Astrocyte of the spinal cord (primary cell): ENCODE data around the gene ATR.

Experiments used
- DNase-seq: peaks from one replicate; pipeline ENCODE4 v3.0.0; 2011; ENCODE audit warnings: low read depth, low spot score
- H3K4me3 ChIP-seq: 2 replicates; pipeline ENCODE4 v1.5.1; 2011; ENCODE audit warnings: low read depth, mild to moderate bottlenecking, low read length, moderate library complexity
- CTCF ChIP-seq: IDR thresholded peaks from 2 replicates; pipeline ENCODE4 v1.5.1; 2012; ENCODE audit warnings: low read depth, mild to moderate bottlenecking, low read length, inconsistent platforms
- in situ Hi-C: cut with HindIII; loops from 2 replicates; pipeline ENCODE4 v1.10.0; 2017; ENCODE audit warnings: low sequenced_read_pairs

The ATR gene

GRCh38 chr3:142436951-142437585 is 141.5 kb downstream of the ATR start:
- no peak overlapping the region for H3K4me3 ChIP-seq
- TF ChIP-seq CTCF, result no peak
- no peak for DNase-seq
- in situ Hi-C loops, result no loop called here

GRCh38 chr3:142434503-142434902 is 144.0 kb downstream of the ATR start:
- H3K4me3 ChIP-seq, result no peak overlapping the region
- in situ Hi-C loops, result no loop called here
- DNase-seq, result no peak
- TF ChIP-seq CTCF, result no peak

- no peak for TF ChIP-seq CTCF
- in situ Hi-C loops, result no loop called here
- DNase-seq, result no peak
- H3K4me3 ChIP-seq, result no peak overlapping the region
Observed at GRCh38 chr3:142433110-142433509, 145.4 kb downstream of the ATR start.

GRCh38 chr3:142429582-142429981 is 149.0 kb downstream of the ATR start:
- TF ChIP-seq CTCF, result no peak
- no peak overlapping the region for H3K4me3 ChIP-seq
- in situ Hi-C loops, result no loop called here
- DNase-seq, result no peak

- no peak for TF ChIP-seq CTCF
- no peak for DNase-seq
- in situ Hi-C loops, result no loop called here
- H3K4me3 ChIP-seq, result no peak overlapping the region
Observed at GRCh38 chr3:142424754-142425153, 153.8 kb downstream of the ATR start.

GRCh38 chr3:142418926-142419592 is 159.5 kb downstream of the ATR start:
- TF ChIP-seq CTCF, result no peak
- DNase-seq, result no peak
- in situ Hi-C loops, result no loop called here
- no peak overlapping the region for H3K4me3 ChIP-seq
